HG02798 (cell line): ENCODE data around the gene SATL1.
"Not testable (repeated sequence)": the region's sequence is repeated elsewhere in the genome, so short reads cannot be mapped to it uniquely, and the experiment has no call there.

Source experiments
- ATAC-seq: cut with Tn5 transposase; IDR thresholded peaks from one replicate; pipeline ENCODE4 v1.9.1; 2021; ENCODE audit warnings: mild to moderate bottlenecking; ENCODE audit not compliant: unreplicated experiment, poor library complexity

The SATL1 gene

DNA sequence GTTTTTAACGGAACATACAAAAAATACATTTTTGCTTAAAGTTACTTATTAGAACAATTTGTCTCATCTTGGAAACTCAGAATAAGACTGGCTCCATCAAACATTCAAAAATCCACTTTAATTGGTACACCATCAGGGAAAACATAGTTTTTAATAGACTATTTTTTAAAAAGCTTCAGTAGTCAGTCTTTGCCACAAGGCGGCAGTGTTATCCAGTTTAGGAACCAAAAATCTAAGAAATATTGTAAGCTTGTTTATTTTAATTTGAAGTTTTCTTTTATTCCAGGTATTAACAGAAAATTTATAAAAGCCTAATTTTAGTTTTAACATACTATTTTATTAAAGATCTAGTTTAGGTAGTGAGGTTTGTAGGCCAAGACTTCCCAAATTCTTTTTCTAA lies 132.2 kb downstream of the SATL1 start:
- no peak for ATAC-seq

- peak; percentile 62 for ATAC-seq
These were observed 134.3 kb downstream of the SATL1 start for GRCh38 chrX:85109235-85109634.

GRCh38 chrX:85108165-85108564 lies 135.4 kb downstream of the SATL1 start:
- no peak for ATAC-seq

GRCh38 chrX:85107407-85107806 lies 136.2 kb downstream of the SATL1 start:
- no peak for ATAC-seq

DNA sequence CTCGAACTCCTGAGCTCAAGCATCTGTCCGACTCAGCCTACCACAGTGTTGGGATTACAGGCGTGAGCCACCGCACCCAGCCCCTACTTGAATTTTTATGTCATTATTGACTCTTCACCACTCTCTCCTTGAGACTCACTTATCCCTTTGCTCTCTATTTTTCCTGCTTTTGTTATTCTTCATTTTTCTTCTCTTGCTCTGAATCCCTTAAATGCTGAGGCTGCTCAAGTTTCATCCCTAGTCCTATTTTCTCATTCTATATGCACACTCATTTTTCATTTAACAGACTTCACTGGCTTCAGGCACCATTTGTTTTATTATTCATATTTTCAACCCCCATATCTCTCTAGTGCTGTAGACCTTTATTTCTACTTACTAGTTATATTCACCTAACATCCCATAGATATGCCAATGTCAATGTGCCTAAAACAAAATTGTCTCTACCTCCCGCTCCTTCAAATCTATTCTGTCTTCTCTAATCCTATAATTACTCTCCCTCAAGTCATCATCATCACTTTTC lies 154.2 kb downstream of the SATL1 start:
- no peak for ATAC-seq

DNA sequence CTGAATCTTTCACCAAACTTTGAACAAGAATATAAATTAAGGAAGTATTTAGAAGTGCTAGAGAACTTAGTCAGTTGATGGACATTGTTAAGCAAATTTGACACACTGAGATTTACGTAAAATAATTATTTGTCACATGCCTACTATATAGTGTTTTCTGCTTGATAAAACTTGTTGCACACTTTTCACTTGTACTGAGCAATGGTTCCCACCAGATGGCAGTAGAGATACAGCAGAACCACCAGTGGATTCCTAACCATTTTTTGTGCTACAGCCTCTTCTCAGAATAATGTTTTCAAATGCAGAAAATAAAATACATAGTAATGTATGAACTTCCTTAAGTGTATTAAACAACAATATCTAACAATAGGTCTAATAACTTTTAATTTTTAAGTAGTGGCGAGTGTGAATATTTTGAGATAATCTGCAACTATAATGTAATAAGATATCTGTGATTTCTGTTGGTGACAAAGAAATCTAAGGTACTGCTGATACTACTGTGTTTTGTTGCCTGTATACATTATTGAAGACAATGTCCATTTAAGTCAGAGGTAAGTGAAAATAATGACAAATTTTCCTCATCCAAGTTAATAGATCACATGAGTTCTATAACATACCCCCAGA lies 158.7 kb downstream of the SATL1 start:
- peak; percentile 56 for ATAC-seq

GRCh38 chrX:85077247-85077646 lies 166.3 kb downstream of the SATL1 start:
- not testable (repeated sequence) for ATAC-seq

DNA sequence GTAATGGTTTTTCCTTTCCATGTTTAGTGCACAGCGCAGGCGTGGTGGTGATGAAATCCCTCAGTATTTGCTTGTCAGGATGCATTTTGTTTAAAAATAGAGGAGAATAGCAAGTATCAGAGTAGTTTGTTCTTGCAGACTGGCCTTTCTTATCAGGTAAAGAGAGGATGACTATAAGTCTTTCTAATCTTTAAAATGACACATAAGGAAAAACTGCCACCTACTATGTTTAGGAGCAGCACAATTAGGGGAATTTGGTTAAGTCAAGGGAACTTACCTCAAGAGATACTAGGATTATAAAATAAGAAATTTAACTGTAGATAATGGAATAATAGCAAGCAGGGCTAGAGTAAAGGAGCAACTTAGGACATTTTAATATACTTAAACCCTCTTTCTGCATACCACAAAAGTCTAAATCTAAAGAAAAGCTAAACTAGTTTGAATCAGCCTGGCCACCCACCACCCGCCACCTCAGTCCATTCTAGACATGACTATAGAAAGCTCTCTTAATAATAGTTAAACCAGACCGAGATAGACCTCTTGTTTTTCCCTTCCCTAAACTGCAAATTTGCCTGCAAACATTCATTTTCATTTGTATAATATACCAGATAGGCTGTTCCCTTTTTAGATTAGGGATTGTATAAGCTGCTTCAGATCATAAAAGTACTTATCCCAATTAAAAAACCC lies 177.9 kb downstream of the SATL1 start:
- ATAC-seq = peak; percentile 83

DNA sequence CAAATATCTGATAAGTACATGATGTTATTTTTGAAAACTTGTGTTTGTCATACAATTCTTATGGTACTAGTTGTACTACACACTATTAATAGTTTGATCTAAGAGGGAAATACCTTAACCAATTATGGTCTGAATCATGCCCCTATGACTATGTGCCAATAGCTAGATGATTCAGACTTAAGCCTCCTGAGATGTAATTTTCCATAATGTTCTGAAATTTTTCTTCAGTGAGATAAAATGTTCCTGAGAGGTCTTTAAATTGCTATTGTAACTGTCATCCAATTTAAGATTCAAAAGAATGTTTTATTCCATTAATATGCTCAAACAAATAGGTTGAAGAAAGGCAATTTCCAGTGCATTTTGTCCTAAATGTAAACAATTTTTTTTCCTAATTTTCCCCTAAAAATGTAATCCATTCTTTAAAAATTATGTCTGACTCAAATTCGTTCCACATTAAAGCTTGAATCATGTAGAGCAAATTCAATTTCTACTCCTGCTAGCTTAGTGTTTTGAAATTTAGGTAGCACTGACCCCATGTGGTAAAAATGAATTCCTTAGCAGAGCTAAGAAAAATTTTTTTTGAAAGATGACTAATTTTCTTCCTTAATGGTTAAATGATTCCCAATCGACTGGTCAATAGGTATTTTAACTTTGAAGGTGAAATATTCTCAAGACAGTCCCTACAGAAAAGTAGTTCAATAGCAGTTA lies 190.8 kb downstream of the SATL1 start:
- no peak for ATAC-seq

GRCh38 chrX:85052205-85052604 lies 191.4 kb downstream of the SATL1 start:
- no peak for ATAC-seq

DNA sequence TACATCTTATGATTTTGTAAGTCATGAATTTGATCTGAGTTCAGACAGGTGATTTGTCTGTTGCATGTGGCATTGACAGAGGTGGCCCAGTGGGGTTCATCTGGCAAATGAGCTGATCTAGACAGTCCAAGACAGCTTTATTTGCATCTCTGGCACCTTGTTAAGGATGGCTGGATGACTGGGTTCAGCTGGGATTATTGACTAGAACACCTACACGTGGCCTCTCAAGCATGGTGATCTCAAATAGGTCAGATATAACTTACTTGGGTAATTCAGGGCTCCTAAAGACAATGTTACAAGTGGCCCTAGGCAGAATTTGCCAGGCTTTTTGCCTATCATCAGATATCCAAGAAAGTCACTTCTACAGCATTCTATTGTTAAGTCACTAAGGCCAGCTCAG lies 192.0 kb downstream of the SATL1 start:
- ATAC-seq = no peak
